Measurements from ENCODE around the gene HIPK2.

DNA sequence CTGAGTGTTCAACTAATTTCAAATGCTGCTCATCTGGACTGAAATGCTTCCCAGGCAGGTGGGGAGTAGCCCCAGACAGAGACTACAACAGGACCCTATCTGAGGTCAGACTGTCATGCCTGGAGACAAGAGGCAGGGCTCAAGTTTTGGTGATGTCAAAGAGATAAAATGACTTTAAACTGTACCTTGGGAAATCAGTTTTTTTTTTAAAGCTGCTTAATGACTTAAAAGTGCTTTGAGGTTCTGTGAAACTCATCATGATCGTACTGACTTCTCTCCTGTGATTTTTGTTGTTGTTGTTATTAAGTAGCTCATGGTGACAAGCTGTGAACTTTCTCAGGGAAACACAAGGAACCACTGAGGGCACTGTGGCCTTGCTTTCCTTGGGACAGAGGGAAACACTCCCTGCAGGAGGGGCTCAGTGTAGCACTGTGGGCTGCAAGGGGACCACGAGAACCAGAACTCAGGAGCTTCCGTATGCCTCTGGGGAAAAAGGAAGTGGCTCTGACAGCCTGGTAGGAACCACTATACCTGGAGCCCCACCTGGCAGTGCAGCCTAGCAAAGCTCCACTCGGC is 9.5 kb downstream of the HIPK2 start:
- TF ChIP-seq TARDBP (IDR thresholded peaks at IDR 0.05), result no peak
- no peak for TF ChIP-seq FOXK2 (IDR thresholded peaks at IDR 0.05)
- no peak for TF ChIP-seq SP1 (IDR thresholded peaks at IDR 0.05)
- TF ChIP-seq ELF4 (IDR thresholded peaks at IDR 0.05), result no peak
- no peak for TF ChIP-seq BHLHE40 (IDR thresholded peaks at IDR 0.05; ENCODE audit: borderline replicate concordance)

Data from HEK293T (cell line).